PFSK-1 (cell line): ENCODE data around the gene ELF4.

Experiments used
- POLR2AphosphoS5 ChIP-seq: IDR thresholded peaks from 2 replicates; pipeline ENCODE4 v1.6.1; 2012; ENCODE audit warnings: low read depth, mild to moderate bottlenecking, control low read depth, low read length, moderate library complexity
- REST ChIP-seq, 2 experiments: IDR thresholded peaks; 2 replicates each; pipeline versions ENCODE4 v1.6.1 to v1.8.0; 2011 to 2012; ENCODE audit warnings: low read depth in 2 of 2, low read length in 2 of 2, control low read depth in 1 of 2, inconsistent platforms in 1 of 2, mild to moderate bottlenecking in 1 of 2, moderate library complexity in 1 of 2; ENCODE audit not compliant: insufficient read depth in 1 of 2
- SIN3A ChIP-seq: IDR thresholded peaks from 2 replicates; pipeline ENCODE4 v1.6.1; 2012; ENCODE audit warnings: mild to moderate bottlenecking, low read length, moderate library complexity, borderline replicate concordance; ENCODE audit not compliant: insufficient read depth
- TAF1 ChIP-seq: IDR thresholded peaks from 2 replicates; pipeline ENCODE4 v1.6.1; 2012; ENCODE audit warnings: low read length, control low read depth, borderline replicate concordance; ENCODE audit not compliant: insufficient read depth

- TF ChIP-seq REST (IDR thresholded peaks at IDR 0.05; ENCODE audit: insufficient read depth in 1 of 2, low read depth in 2 of 2, low read length in 2 of 2) = no peak
- TF ChIP-seq POLR2AphosphoS5 = no peak
- TF ChIP-seq SIN3A = no peak
- TF ChIP-seq TAF1 = no peak
Measured at GRCh38 chrX:130060122-130061069, 49.9 kb downstream of the ELF4 start.
